ENCODE data around the gene KCNK17. TPM values are rescaled to one million over a fixed set of nuclear protein-coding genes. Genes with fewer than 3 reads are reported as not detected.

KCNK17 gene
- total and polyA plus RNA-seq, 9 of the 15 experiments (the other 6 are each of a cell fraction or from before 2014, with no cell fraction given) = not detected

DNA sequence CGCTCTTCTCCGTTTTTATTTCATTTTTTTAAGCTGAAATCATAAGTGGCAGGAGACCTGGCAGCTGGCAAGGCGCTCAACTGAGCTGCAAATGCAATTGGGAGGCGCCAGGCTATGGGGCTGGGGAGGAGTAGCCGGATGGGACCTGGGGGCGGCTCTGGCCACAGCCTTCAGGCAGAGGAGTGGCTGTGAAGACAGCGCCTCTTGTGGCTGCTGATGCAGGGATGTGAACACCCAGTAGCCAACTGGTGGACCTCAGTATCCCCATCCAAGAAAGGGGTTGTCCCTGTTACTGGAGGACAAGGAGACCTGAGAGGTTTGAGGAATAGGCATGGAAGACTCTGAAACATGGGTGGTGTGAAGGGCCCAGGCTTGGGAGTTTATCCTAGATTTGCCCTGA, 12.6 kb downstream of the KCNK17 start (continued):
- TF ChIP-seq, protein P1, sequence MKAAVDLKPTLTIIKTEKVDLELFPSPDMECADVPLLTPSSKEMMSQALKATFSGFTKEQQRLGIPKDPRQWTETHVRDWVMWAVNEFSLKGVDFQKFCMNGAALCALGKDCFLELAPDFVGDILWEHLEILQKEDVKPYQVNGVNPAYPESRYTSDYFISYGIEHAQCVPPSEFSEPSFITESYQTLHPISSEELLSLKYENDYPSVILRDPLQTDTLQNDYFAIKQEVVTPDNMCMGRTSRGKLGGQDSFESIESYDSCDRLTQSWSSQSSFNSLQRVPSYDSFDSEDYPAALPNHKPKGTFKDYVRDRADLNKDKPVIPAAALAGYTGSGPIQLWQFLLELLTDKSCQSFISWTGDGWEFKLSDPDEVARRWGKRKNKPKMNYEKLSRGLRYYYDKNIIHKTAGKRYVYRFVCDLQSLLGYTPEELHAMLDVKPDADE (conservative IDR thresholded peaks at IDR 0.05; ENCODE audit: control insufficient read depth, low read depth, low read length) = no peak
- TF ChIP-seq CHD2 (IDR thresholded peaks at IDR 0.05; ENCODE audit: low read depth, low read length) = no peak
- TF ChIP-seq ATF4 (CRISPR knock-in tag; IDR thresholded peaks at IDR 0.05) = no peak
- TF ChIP-seq, protein P2, sequence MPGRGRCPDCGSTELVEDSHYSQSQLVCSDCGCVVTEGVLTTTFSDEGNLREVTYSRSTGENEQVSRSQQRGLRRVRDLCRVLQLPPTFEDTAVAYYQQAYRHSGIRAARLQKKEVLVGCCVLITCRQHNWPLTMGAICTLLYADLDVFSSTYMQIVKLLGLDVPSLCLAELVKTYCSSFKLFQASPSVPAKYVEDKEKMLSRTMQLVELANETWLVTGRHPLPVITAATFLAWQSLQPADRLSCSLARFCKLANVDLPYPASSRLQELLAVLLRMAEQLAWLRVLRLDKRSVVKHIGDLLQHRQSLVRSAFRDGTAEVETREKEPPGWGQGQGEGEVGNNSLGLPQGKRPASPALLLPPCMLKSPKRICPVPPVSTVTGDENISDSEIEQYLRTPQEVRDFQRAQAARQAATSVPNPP (IDR thresholded peaks at IDR 0.05; ENCODE audit: borderline replicate concordance, insufficient read depth, insufficient read length) = no peak
- no peak for TF ChIP-seq ZNF785 (CRISPR knock-in tag; IDR thresholded peaks at IDR 0.05)
- no peak for TF ChIP-seq ETV6 (IDR thresholded peaks at IDR 0.05; ENCODE audit: borderline replicate concordance in 1 of 2, low read depth in 2 of 2, low read length in 1 of 2)
- no peak for TF ChIP-seq ETV6 (CRISPR knock-in tag; IDR thresholded peaks at IDR 0.05; ENCODE audit: borderline replicate concordance)
- TF ChIP-seq SIN3A (IDR thresholded peaks at IDR 0.05; ENCODE audit: borderline replicate concordance in 2 of 2, control insufficient read depth in 1 of 2, low read depth in 2 of 2, low read length in 2 of 2) = no peak
- no peak for TF ChIP-seq POLR3A (IDR thresholded peaks at IDR 0.05; ENCODE audit: borderline replicate concordance, extremely low read depth, insufficient read depth, insufficient read length)
- TF ChIP-seq PHB (CRISPR knock-in tag; IDR thresholded peaks at IDR 0.05) = no peak
- TF ChIP-seq BDP1 (IDR thresholded peaks at IDR 0.05; ENCODE audit: insufficient read depth, insufficient read length) = no peak
- TF ChIP-seq CTBP1 (IDR thresholded peaks at IDR 0.05; ENCODE audit: borderline replicate concordance) = no peak
- no peak for TF ChIP-seq XRCC4 (IDR thresholded peaks at IDR 0.05; ENCODE audit: extremely low read depth, insufficient read depth, insufficient read length)
- TF ChIP-seq, protein P3, sequence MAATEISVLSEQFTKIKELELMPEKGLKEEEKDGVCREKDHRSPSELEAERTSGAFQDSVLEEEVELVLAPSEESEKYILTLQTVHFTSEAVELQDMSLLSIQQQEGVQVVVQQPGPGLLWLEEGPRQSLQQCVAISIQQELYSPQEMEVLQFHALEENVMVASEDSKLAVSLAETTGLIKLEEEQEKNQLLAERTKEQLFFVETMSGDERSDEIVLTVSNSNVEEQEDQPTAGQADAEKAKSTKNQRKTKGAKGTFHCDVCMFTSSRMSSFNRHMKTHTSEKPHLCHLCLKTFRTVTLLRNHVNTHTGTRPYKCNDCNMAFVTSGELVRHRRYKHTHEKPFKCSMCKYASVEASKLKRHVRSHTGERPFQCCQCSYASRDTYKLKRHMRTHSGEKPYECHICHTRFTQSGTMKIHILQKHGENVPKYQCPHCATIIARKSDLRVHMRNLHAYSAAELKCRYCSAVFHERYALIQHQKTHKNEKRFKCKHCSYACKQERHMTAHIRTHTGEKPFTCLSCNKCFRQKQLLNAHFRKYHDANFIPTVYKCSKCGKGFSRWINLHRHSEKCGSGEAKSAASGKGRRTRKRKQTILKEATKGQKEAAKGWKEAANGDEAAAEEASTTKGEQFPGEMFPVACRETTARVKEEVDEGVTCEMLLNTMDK (IDR thresholded peaks at IDR 0.05; ENCODE audit: borderline replicate concordance, insufficient read depth, low read depth, low read length, poor library complexity, severe bottlenecking) = peak; percentile 54
- no peak for TF ChIP-seq PTTG1 (tag; IDR thresholded peaks at IDR 0.05; ENCODE audit: low read depth)
- TF ChIP-seq ATF2 (CRISPR knock-in tag; IDR thresholded peaks at IDR 0.05) = no peak
- no peak for TF ChIP-seq PHF8 (IDR thresholded peaks at IDR 0.05; ENCODE audit: borderline replicate concordance, low read length)

All from K562 (cell line).